Esophagus squamous epithelium (tissue), 4 donors: ENCODE data around the gene SPTBN5.

Source experiments
- CTCF ChIP-seq, 6 experiments: fragments of 450-650 bp in 4 of 6; fragments of 200-600 bp in 2 of 6; sonication (generic) in 2 of 6; IDR thresholded peaks; one replicate each; pipeline ENCODE4 v1.5.1; 2016 to 2019; ENCODE audit warnings: antibody characterized with exemption in 6 of 6, mild to moderate bottlenecking in 4 of 6, moderate library complexity in 4 of 6
- POLR2A ChIP-seq, 4 donors: fragments of 450-650 bp; IDR thresholded peaks; one replicate each; pipeline ENCODE4 v1.6.1; 2017; ENCODE audit warnings: antibody characterized with exemption in 4 of 4, mild to moderate bottlenecking in 4 of 4, moderate library complexity in 3 of 4

DNA sequence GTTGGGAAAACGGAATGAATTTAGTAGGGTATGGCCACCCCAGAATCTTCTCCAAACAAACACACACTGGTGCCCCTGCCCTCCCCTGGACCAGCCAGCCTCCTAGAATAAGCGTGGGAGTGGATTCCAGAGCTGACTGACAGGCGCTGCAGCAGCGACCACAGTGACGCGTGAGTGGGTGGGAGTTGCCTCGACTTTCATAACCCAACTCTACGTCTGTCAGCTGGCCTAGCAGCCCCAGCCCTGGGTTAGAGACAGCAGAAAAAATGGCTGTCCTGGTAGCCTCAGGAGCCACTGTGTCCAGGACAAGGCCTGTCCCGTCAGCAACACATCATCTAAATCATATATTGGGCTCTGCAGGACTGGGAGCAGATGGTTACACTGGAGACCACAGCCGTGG is 45.2 kb downstream of the SPTBN5 start:
- TF ChIP-seq POLR2A (IDR thresholded peaks at IDR 0.05) (no peak), CTCF (IDR thresholded peaks at IDR 0.05) (no peak)
